ENCODE data around the gene AMBP. TPM values are rescaled to one million over a fixed set of nuclear protein-coding genes. Genes with fewer than 3 reads are reported as not detected.

The AMBP gene
- total RNA-seq, 1 donor from 2014 or later, result not detected

GRCh38 chr9:114097613-114098020, 19.5 kb upstream of the AMBP start:
- Mint-ChIP-seq H3K36me3 (ENCODE audit: low read depth) (peaks cover 6% of the 10 kb centered on the region), H3K27ac (ENCODE audit: unreplicated experiment) (no peak overlapping the region), H3K27me3 (ENCODE audit: low read depth) (peaks cover 8% of the 10 kb centered on the region), H3K9me3 (ENCODE audit: low read depth) (peaks cover 10% of the 10 kb centered on the region), H3K4me3 (ENCODE audit: unreplicated experiment) (peak overlapping the region; percentile 56), H3K4me1 (ENCODE audit: low read depth) (peaks cover 5% of the 10 kb centered on the region)
- peak; percentile 64 for DNase-seq (ENCODE audit: low spot score)
- TF ChIP-seq CTCF (IDR thresholded peaks at IDR 0.05), result no peak

DNA sequence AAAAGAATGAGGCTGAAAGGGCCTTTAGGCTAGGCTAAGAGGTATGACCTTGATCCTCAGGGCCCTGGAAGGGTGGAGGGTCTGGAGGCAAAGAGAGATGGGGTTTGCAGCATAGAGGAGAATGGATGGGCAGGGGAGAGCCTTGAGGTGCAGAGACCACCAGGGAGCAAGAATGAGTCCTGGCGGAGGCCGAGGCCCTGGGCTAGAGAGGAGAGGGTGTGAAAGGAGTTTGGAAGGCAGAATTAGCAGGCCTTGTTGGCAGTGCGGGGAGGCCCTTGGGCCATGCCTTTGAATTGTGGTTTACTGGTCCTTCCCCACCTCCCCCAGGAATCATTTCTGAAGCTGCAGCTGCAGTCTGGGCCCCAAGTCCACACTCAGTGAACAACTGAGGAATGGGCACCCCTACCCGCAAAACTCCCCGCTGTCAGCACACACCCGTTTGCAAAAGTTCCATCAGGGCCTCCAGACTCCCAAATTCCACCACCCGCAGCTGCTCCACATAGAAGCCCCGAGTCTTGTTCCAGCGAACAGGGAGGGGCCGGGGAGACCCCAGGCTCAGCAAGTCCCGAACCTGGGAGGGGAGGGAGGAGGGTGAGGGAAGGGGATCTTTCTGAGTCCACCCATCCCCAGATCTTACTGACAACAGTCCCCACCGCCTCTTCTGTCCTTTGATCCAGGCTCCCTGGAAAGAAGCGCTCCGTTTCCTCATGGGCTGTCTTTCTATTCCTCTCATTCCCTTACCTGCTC, 18.9 kb upstream of the AMBP start:
- Mint-ChIP-seq H3K36me3 (ENCODE audit: low read depth) (peaks cover 4% of the 10 kb centered on the region), H3K4me1 (ENCODE audit: low read depth) (peaks cover 5% of the 10 kb centered on the region), H3K4me3 (ENCODE audit: unreplicated experiment) (peak overlapping the region; percentile 56), H3K27me3 (ENCODE audit: low read depth) (peaks cover 6% of the 10 kb centered on the region), H3K9me3 (ENCODE audit: low read depth) (peaks cover 7% of the 10 kb centered on the region), H3K27ac (ENCODE audit: unreplicated experiment) (no peak overlapping the region)
- TF ChIP-seq CTCF (IDR thresholded peaks at IDR 0.05), result no peak
- DNase-seq (ENCODE audit: low spot score), result peak; percentile 51

GRCh38 chr9:114096041-114096511, 18.0 kb upstream of the AMBP start:
- Mint-ChIP-seq H3K9me3 (ENCODE audit: low read depth) (no peaks in the 10 kb centered on the region), H3K27ac (ENCODE audit: unreplicated experiment) (no peak overlapping the region), H3K4me3 (ENCODE audit: unreplicated experiment) (no peak overlapping the region), H3K27me3 (ENCODE audit: low read depth) (peaks cover 6% of the 10 kb centered on the region), H3K36me3 (ENCODE audit: low read depth) (no peaks in the 10 kb centered on the region), H3K4me1 (ENCODE audit: low read depth) (peaks cover 5% of the 10 kb centered on the region)
- peak; percentile 50 for TF ChIP-seq CTCF (IDR thresholded peaks at IDR 0.05)
- DNase-seq (ENCODE audit: low spot score), result peak; percentile 74

GRCh38 chr9:114094971-114095370, 16.9 kb upstream of the AMBP start:
- DNase-seq (ENCODE audit: low spot score), result peak; percentile 72
- H3K4me1 Mint-ChIP-seq (ENCODE audit: low read depth), result peaks cover 5% of the 10 kb centered on the region
- no peaks in the 10 kb centered on the region for H3K9me3 Mint-ChIP-seq (ENCODE audit: low read depth)
- no peak overlapping the region for H3K27ac Mint-ChIP-seq (ENCODE audit: unreplicated experiment)
- H3K27me3 Mint-ChIP-seq (ENCODE audit: low read depth), result peaks cover 9% of the 10 kb centered on the region
- no peak overlapping the region for H3K4me3 Mint-ChIP-seq (ENCODE audit: unreplicated experiment)
- no peak for TF ChIP-seq CTCF (IDR thresholded peaks at IDR 0.05)
- H3K36me3 Mint-ChIP-seq (ENCODE audit: low read depth), result no peaks in the 10 kb centered on the region

DNA sequence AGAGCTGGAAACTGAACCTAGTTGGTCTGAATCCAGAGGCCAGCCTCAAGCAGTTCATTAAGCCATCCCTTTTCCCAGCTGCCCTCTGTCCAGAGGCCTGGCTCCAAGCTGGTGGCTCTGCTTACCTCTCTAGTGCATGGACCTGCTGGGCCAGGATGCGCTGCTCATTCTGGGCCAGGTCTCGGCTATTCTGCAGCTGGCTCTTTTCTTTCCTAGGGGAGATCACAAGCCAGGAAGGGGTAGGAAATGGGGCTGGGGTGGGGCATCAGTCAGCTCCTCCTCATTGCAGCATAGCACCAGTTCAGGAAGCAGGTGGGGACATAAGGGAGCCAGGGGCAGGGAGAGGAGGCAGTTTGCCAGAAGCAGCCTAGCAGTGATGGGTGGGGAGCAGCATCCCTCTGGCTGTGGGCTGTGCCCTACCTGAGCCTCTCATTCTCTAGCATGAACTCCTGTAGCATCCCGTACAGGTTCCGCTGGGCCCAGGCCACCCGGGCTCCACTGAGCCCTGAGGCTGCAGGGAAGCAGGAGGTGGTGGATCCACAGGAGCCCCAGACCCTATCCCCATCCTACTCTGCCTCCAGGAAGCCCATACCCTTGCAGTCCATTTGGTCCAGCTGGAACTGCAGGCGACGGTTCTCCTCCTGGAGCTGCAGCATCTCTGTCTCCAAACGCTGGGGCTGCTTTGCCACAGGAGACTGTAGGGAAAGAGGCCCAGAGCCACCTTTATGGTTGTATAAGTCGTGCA, 15.8 kb upstream of the AMBP start:
- Mint-ChIP-seq H3K27ac (ENCODE audit: unreplicated experiment) (no peak overlapping the region), H3K27me3 (ENCODE audit: low read depth) (peaks cover 9% of the 10 kb centered on the region), H3K36me3 (ENCODE audit: low read depth) (no peaks in the 10 kb centered on the region), H3K4me1 (ENCODE audit: low read depth) (peaks cover under 1% of the 10 kb centered on the region), H3K4me3 (ENCODE audit: unreplicated experiment) (no peak overlapping the region), H3K9me3 (ENCODE audit: low read depth) (no peaks in the 10 kb centered on the region)
- peak; percentile 58 for DNase-seq (ENCODE audit: low spot score)
- TF ChIP-seq CTCF (IDR thresholded peaks at IDR 0.05), result no peak
